Endodermal cell (in vitro differentiated cells): Measurements from ENCODE around the gene PHC2. TPM values are rescaled to one million over a fixed set of nuclear protein-coding genes. Genes with fewer than 3 reads are reported as not detected.

Experiments used
- DNase-seq: peaks from one replicate; pipeline ENCODE4 v3.0.0-alpha.2; 2017
- H3K27ac ChIP-seq: 2 replicates; pipeline ENCODE4 v1.5.1; 2013; ENCODE audit warnings: mild to moderate bottlenecking, low read depth, low read length, moderate library complexity
- H3K27me3 ChIP-seq: 2 replicates; pipeline ENCODE4 v1.6.1; 2013; ENCODE audit warnings: mild to moderate bottlenecking, low read length, moderate library complexity; ENCODE audit not compliant: insufficient read depth, control insufficient read depth, poor library complexity, severe bottlenecking
- H3K36me3 ChIP-seq: 2 replicates; pipeline ENCODE4 v1.7.0; 2013; ENCODE audit warnings: mild to moderate bottlenecking, low read length, moderate library complexity; ENCODE audit not compliant: control insufficient read depth, insufficient read depth
- H3K4me1 ChIP-seq: one replicate; pipeline ENCODE4 v1.7.0; 2013; ENCODE audit warnings: low read length; ENCODE audit not compliant: control insufficient read depth, insufficient read depth
- H3K4me3 ChIP-seq: 2 replicates; pipeline ENCODE4 v1.5.1; 2013; ENCODE audit warnings: mild to moderate bottlenecking, low read length, moderate library complexity
- H3K9ac ChIP-seq: 2 replicates; pipeline ENCODE4 v1.6.1; 2013; ENCODE audit warnings: mild to moderate bottlenecking, low read length, moderate library complexity; ENCODE audit not compliant: poor library complexity, severe bottlenecking; ENCODE audit errors: extremely low read depth
- H3K9me3 ChIP-seq: 2 replicates; pipeline ENCODE4 v1.6.1; 2013; ENCODE audit warnings: mild to moderate bottlenecking, low read length, moderate library complexity; ENCODE audit not compliant: control insufficient read depth
- H3K27ac Mint-ChIP-seq: 2 replicates; pipeline ENCODE4 v1.8.0; 2020; ENCODE audit warnings: mixed read lengths
- H3K27me3 Mint-ChIP-seq: 2 replicates; pipeline ENCODE4 v1.8.0; 2021; ENCODE audit warnings: mild to moderate bottlenecking, mixed read lengths; ENCODE audit not compliant: insufficient read depth
- H3K36me3 Mint-ChIP-seq: 2 replicates; pipeline ENCODE4 v1.8.0; 2020; ENCODE audit warnings: low read depth, mixed read lengths
- H3K4me1 Mint-ChIP-seq: 2 replicates; pipeline ENCODE4 v1.8.0; 2020; ENCODE audit warnings: mixed read lengths
- H3K4me3 Mint-ChIP-seq: 2 replicates; pipeline ENCODE4 v1.8.0; 2020; ENCODE audit warnings: mild to moderate bottlenecking, moderate library complexity, mixed read lengths
- H3K9me3 Mint-ChIP-seq: 2 replicates; pipeline ENCODE4 v1.8.0; 2020; ENCODE audit warnings: mild to moderate bottlenecking, mixed read lengths
- CTCF ChIP-seq: fragments of 200-600 bp; sonication (generic); conservative IDR thresholded peaks from 2 replicates; pipeline ENCODE4 v1.5.0; 2021; ENCODE audit warnings: antibody characterized with exemption, mild to moderate bottlenecking
- WGBS, 2 experiments: methylation state at CpG; one replicate each; pipeline versions ENCODE4 v1.1.5 to v1.1.7; 2013; ENCODE audit warnings: missing lambda C conversion rate in 2 of 2, mixed read lengths in 1 of 2; ENCODE audit not compliant: insufficient coverage in 1 of 2, insufficient read length in 1 of 2; 5-methylcytosine and 5-hydroxymethylcytosine counted together
- total RNA-seq, 2 donors: library from RNA; stranded (reverse); fragmentation: NEBNext Ultra II Directional in 1 of 2; extraction: Animal tissue kit (Norgen Biotek cat#: 25700) in 1 of 2; gene quantifications; 2 replicates in 1 of 2; 3 replicates in 1 of 2; pipeline ENCODE4 v1.2.1, GENCODE V29; 2021

PHC2 gene
- total RNA-seq, 2 donors from 2014 or later: 32.1 to 43.9 TPM

GRCh38 chr1:33470495-33471012 lies 39.7 kb upstream of the PHC2 start:
- peak; percentile 94 for TF ChIP-seq CTCF
- Mint-ChIP-seq H3K4me3 (no peak overlapping the region), H3K4me1 (peaks cover 7% of the 10 kb centered on the region), H3K36me3 (no peaks in the 10 kb centered on the region), H3K27me3 (peaks cover 2% of the 10 kb centered on the region), H3K9me3 (no peaks in the 10 kb centered on the region), H3K27ac (no peak overlapping the region)
- peak; percentile 89 for DNase-seq
- Histone ChIP-seq H3K4me1 (no peaks in the 10 kb centered on the region), H3K27me3 (no peaks in the 10 kb centered on the region), H3K9me3 (no peaks in the 10 kb centered on the region), H3K9ac (no peak overlapping the region), H3K27ac (no peak overlapping the region), H3K4me3 (no peak overlapping the region), H3K36me3 (no peaks in the 10 kb centered on the region)
- 17 to 26% methylated on average over 6 to 11 of the region's 11 CpGs for WGBS, 2 experiments

GRCh38 chr1:33469691-33470090 lies 38.8 kb upstream of the PHC2 start:
- peaks cover 2% of the 10 kb centered on the region for H3K27me3 Mint-ChIP-seq
- TF ChIP-seq CTCF: no peak
- Histone ChIP-seq H3K36me3 (no peaks in the 10 kb centered on the region), H3K4me3 (no peak overlapping the region), H3K4me1 (no peaks in the 10 kb centered on the region), H3K27me3 (no peaks in the 10 kb centered on the region), H3K9me3 (no peaks in the 10 kb centered on the region), H3K27ac (no peak overlapping the region), H3K9ac (no peak overlapping the region)
- no CpG with 5 or more reads among the region's 2 CpGs for WGBS, 2 experiments
- H3K9me3 Mint-ChIP-seq: no peaks in the 10 kb centered on the region
- H3K27ac Mint-ChIP-seq: no peak overlapping the region
- peaks cover 7% of the 10 kb centered on the region for H3K4me1 Mint-ChIP-seq
- no peak overlapping the region for H3K4me3 Mint-ChIP-seq
- DNase-seq: no peak
- H3K36me3 Mint-ChIP-seq: no peaks in the 10 kb centered on the region

- no peaks in the 10 kb centered on the region for H3K36me3 Mint-ChIP-seq
- H3K4me1 Mint-ChIP-seq: peaks cover 7% of the 10 kb centered on the region
- Histone ChIP-seq H3K4me1 (no peaks in the 10 kb centered on the region), H3K36me3 (no peaks in the 10 kb centered on the region), H3K9ac (no peak overlapping the region), H3K27ac (no peak overlapping the region), H3K9me3 (no peaks in the 10 kb centered on the region), H3K4me3 (no peak overlapping the region), H3K27me3 (no peaks in the 10 kb centered on the region)
- 90 to 100% methylated on average over 2 to 3 of the region's 3 CpGs for WGBS, 2 experiments
- H3K27ac Mint-ChIP-seq: no peak overlapping the region
- peaks cover 7% of the 10 kb centered on the region for H3K27me3 Mint-ChIP-seq
- no peak for DNase-seq
- H3K9me3 Mint-ChIP-seq: no peaks in the 10 kb centered on the region
- no peak overlapping the region for H3K4me3 Mint-ChIP-seq
- no peak for TF ChIP-seq CTCF
Measured at GRCh38 chr1:33468967-33469366, 38.1 kb upstream of the PHC2 start.
